Activated CD8-positive, alpha-beta memory T cell treated with anti-CD3 and anti-CD28 coated beads, Interleukin-2, amount 10 ng/mL, durations not matched to agents 7 days and 5 days (primary cell): ENCODE data around the gene SLC22A24. TPM values are rescaled to one million over a fixed set of nuclear protein-coding genes. Genes with fewer than 3 reads are reported as not detected.

ENCODE experiments used
- ATAC-seq: fragments of 150-1000 bp; cut with Tn5 transposase; one replicate; pipeline ENCODE4 v1.10.0; 2021; ENCODE audit warnings: moderate library complexity
- CTCF ChIA-PET: fragments of 350-600 bp; sonication (Branson Sonifier 250); formaldehyde crosslinking; loops from one replicate; lab custom pipeline; 2021; ENCODE audit warnings: antibody characterized with exemption; lab: Charles Lee
- DNase-seq: peaks from one replicate; pipeline ENCODE4 v3.0.0-alpha.2; 2020
- H3K27ac Mint-ChIP-seq: one replicate; pipeline ENCODE4 v1.8.0; 2021; ENCODE audit warnings: mild to moderate bottlenecking, mixed read lengths
- H3K27me3 Mint-ChIP-seq: one replicate; pipeline ENCODE4 v1.8.0; 2021; ENCODE audit warnings: mixed read lengths
- H3K36me3 Mint-ChIP-seq: one replicate; pipeline ENCODE4 v1.8.0; 2021; ENCODE audit warnings: mild to moderate bottlenecking, mixed read lengths
- H3K4me1 Mint-ChIP-seq: one replicate; pipeline ENCODE4 v1.8.0; 2021; ENCODE audit warnings: mixed read lengths
- H3K4me3 Mint-ChIP-seq: one replicate; pipeline ENCODE4 v1.8.0; 2021; ENCODE audit warnings: mild to moderate bottlenecking, moderate library complexity, mixed read lengths
- H3K9me3 Mint-ChIP-seq: one replicate; pipeline ENCODE4 v1.8.0; 2022; ENCODE audit warnings: low read depth, mixed read lengths
- total RNA-seq, 2 experiments: library from RNA; stranded (reverse); gene quantifications; one replicate each; pipeline ENCODE4 v1.2.3, GENCODE V29; 2021

The SLC22A24 gene
- total RNA-seq, 2 experiments from 2014 or later = not detected

DNA sequence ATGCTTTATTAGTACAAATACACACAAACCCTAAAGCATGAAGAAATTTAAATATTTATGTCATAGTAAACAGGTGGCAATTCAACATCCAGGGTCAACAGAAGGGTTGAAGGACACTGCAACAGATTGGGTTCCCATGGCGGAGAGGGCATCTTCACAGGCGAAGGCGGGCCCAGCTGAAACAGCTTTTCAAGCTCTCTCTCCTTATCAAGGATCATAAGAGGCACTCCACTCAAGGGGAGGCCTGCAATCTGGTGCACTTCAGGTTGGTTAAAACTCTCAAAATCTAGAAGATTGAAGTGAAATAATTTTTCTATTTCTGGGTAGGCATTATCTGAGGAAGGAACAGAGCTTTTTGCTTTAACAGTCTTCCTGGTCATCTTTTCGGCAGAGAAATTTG, 111.6 kb downstream of the SLC22A24 start:
- no peak for DNase-seq
- no peak for ATAC-seq
- Mint-ChIP-seq H3K27ac (no peak overlapping the region), H3K36me3 (no peaks in the 10 kb centered on the region), H3K4me3 (no peak overlapping the region), H3K27me3 (peaks cover 39% of the 10 kb centered on the region), H3K4me1 (peaks cover 2% of the 10 kb centered on the region), H3K9me3 (no peaks in the 10 kb centered on the region)
- CTCF ChIA-PET = interaction anchor here (1.4 to 6.8 kb wide), 3 partner anchors 9 to 126 kb away, joined by 3 to 41 read pairs (median 4); no protein-coding TSS in a partner anchor

Other genes with a start within 250 kb of the SLC22A24 start
- not detected for gene CHRM1, start 222.9 kb downstream of the SLC22A24 start, total RNA-seq
- gene SLC22A6, start 159.3 kb downstream of the SLC22A24 start, total RNA-seq = not detected
- gene SLC22A8, start 128.4 kb downstream of the SLC22A24 start, total RNA-seq = not detected
- gene SLC22A25, start 99.4 kb upstream of the SLC22A24 start, total RNA-seq = not detected
- gene SLC22A9, start 225.6 kb upstream of the SLC22A24 start, total RNA-seq = not detected